ENCODE measurements around the gene SORL1-AS1.
"Not testable (repeated sequence)": the region's sequence is repeated elsewhere in the genome, so short reads cannot be mapped to it uniquely, and the experiment has no call there.

- peak in 1 of 3 donors; percentile 18 for TF ChIP-seq POLR2A (IDR thresholded peaks at IDR 0.05)
- not testable (repeated sequence) for TF ChIP-seq CTCF (IDR thresholded peaks at IDR 0.05 in 8 of 11, conservative IDR thresholded peaks at IDR 0.05 in 3 of 11)
- peak in 1 of 3 donors; percentile 49 for TF ChIP-seq POLR2AphosphoS5 (IDR thresholded peaks at IDR 0.05)
Measured at GRCh38 chr11:121481484-121482230, 28.9 kb upstream of the SORL1-AS1 start.
